Lung (tissue), 12 donors: ENCODE results near the gene XRN1. TPM values are rescaled to one million over a fixed set of nuclear protein-coding genes. Genes with fewer than 3 reads are reported as not detected.

Source experiments
- ATAC-seq: fragments of 200-7000 bp; cut with Tn5 transposase; one replicate; pipeline ENCODE4 v1.9.1; 2020; ENCODE audit warnings: moderate number of reproducible peaks; ENCODE audit not compliant: insufficient read depth, low FRiP score
- DNase-seq, 3 donors: peaks; one replicate each; pipeline ENCODE4 v3.0.0-alpha.2; 2013 to 2017
- H3K27ac ChIP-seq, 2 donors: one replicate each; pipeline ENCODE4 v1.5.1; 2013; ENCODE audit warnings: mild to moderate bottlenecking in 2 of 2, moderate library complexity in 2 of 2, control low read depth in 1 of 2, inconsistent platforms in 1 of 2, low read depth in 1 of 2, low read length in 1 of 2
- H3K27me3 ChIP-seq, 3 donors: one replicate each; pipeline ENCODE4 v1.5.1; 2013; ENCODE audit warnings: low read length in 2 of 3; ENCODE audit not compliant: control insufficient read depth in 3 of 3, insufficient read depth in 3 of 3
- H3K36me3 ChIP-seq, 4 donors: one replicate each; pipeline ENCODE4 v1.5.1; 2013; ENCODE audit warnings: low read length in 4 of 4, mild to moderate bottlenecking in 1 of 4, moderate library complexity in 1 of 4; ENCODE audit not compliant: control insufficient read depth in 4 of 4, insufficient read depth in 4 of 4
- H3K4me1 ChIP-seq, 5 donors: one replicate each; pipeline ENCODE4 v1.5.1; 2013; ENCODE audit warnings: low read length in 5 of 5, mild to moderate bottlenecking in 2 of 5, moderate library complexity in 1 of 5; ENCODE audit not compliant: control insufficient read depth in 5 of 5, insufficient read depth in 5 of 5
- H3K4me3 ChIP-seq: one replicate; pipeline ENCODE4 v1.5.1; 2013; ENCODE audit warnings: mild to moderate bottlenecking, control low read depth, moderate library complexity
- H3K9ac ChIP-seq, 2 donors: one replicate each; pipeline ENCODE4 v1.5.1; 2013; ENCODE audit warnings: low read length in 2 of 2, control low read depth in 1 of 2; ENCODE audit not compliant: insufficient read depth in 1 of 2
- H3K9me3 ChIP-seq, 4 donors: one replicate each; pipeline ENCODE4 v1.5.1; 2013; ENCODE audit warnings: low read length in 3 of 4, mild to moderate bottlenecking in 1 of 4, moderate library complexity in 1 of 4; ENCODE audit not compliant: control insufficient read depth in 4 of 4, insufficient read depth in 3 of 4
- WGBS, 2 donors: extraction: QIAGEN DNeasy Blood & Tissue Kit; methylation state at CpG; one replicate each; pipeline ENCODE4 v1.1.7; 2013; 5-methylcytosine and 5-hydroxymethylcytosine counted together
- polyA plus RNA-seq, 2 donors: library from polyadenylated mRNA; stranded (reverse); fragments of 200-250 nt; gene quantifications; one replicate each; pipeline ENCODE4 v1.2.1, GENCODE V29; 2013
- total RNA-seq, 2 donors: library from RNA; depleted of rRNA in 1 of 2; stranded (reverse); fragments of >200 nt in 1 of 2; gene quantifications; one replicate each; pipeline ENCODE4 v1.2.1, GENCODE V29; 2014 to 2021
- TF ChIP-seq, protein P1 (sequence below): IDR thresholded peaks from 2 replicates; pipeline ENCODE4 v1.5.1; 2012; ENCODE audit warnings: mild to moderate bottlenecking; ENCODE audit errors: control extremely low read depth, extremely low read depth
- donor health status: control.
- donor health status: control.
- donor health status: Bipolar disorder and iron deficiency.
- donor health status: healthy.
- donor health status: DM: yes; HTN: yes; CAD: no.

The XRN1 gene
- total and polyA plus RNA-seq, 4 donors = 4.9 to 147 (median 18.5) TPM

DNA sequence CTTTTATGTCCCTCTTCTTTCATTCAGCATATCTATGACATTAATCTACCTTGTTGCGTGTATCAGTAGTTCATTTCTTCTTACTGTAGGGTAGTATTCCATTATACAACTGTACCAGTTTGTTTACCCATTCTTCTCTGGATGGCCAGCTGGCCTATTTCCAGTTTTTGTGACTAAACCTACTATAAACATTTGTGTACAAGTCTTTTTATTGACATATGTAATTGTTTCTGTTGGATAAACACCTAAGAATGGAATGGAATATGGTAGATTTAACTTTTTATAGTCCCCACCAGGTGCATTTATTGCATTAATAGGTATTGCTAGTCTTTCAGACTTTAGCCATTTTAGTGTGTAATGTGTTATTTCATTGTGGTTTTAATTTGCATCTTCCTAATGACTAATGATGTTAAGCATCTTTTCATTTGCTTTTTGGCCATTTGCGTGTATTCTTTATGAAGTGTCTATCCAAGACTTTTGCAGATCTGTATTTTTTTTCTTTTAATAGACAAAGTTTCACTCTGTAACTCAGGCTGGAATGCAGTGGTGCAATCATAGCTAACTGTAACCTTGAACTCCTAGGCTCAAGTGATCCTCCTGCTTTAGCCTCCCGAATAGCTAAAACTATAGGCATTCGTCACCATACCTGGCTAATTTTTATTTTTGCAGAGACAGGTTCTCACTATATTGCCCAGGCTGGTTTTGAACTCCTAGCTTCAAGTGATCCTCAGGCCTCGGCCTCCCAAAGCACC lies 41.9 kb upstream of the XRN1 start:
- no peak overlapping the region for H3K27ac ChIP-seq
- TF ChIP-seq, protein P1, sequence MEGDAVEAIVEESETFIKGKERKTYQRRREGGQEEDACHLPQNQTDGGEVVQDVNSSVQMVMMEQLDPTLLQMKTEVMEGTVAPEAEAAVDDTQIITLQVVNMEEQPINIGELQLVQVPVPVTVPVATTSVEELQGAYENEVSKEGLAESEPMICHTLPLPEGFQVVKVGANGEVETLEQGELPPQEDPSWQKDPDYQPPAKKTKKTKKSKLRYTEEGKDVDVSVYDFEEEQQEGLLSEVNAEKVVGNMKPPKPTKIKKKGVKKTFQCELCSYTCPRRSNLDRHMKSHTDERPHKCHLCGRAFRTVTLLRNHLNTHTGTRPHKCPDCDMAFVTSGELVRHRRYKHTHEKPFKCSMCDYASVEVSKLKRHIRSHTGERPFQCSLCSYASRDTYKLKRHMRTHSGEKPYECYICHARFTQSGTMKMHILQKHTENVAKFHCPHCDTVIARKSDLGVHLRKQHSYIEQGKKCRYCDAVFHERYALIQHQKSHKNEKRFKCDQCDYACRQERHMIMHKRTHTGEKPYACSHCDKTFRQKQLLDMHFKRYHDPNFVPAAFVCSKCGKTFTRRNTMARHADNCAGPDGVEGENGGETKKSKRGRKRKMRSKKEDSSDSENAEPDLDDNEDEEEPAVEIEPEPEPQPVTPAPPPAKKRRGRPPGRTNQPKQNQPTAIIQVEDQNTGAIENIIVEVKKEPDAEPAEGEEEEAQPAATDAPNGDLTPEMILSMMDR = no peak
- no peak overlapping the region for H3K9ac ChIP-seq
- peaks cover 3 to 31% (median 14%) of the 10 kb centered on the region in 4 donors for H3K36me3 ChIP-seq
- H3K4me3 ChIP-seq = no peak overlapping the region
- H3K27me3 ChIP-seq = no peaks in the 10 kb centered on the region
- no peaks in the 10 kb centered on the region for H3K4me1 ChIP-seq
- ATAC-seq (no peak), DNase-seq (no peak)
- 97% methylated on average over 5 of the region's 5 CpGs for whole genome bisulfite sequencing, 2 donors
- peaks cover 0 to 2% (median 0%) of the 10 kb centered on the region in 4 donors for H3K9me3 ChIP-seq

GRCh38 chr3:142484912-142485435 lies 37.1 kb upstream of the XRN1 start:
- ATAC-seq (no peak), DNase-seq (no peak)
- Histone ChIP-seq H3K27ac (no peak overlapping the region), H3K9ac (no peak overlapping the region), H3K36me3 (peaks cover 10 to 38% (median 24%) of the 10 kb centered on the region in 4 donors), H3K27me3 (no peaks in the 10 kb centered on the region), H3K4me1 (no peaks in the 10 kb centered on the region), H3K9me3 (peaks cover 0 to 14% (median 8%) of the 10 kb centered on the region in 4 donors), H3K4me3 (no peak overlapping the region)
- TF ChIP-seq, protein P1 = no peak
- 98 to 99% methylated on average over 4 of the region's 4 CpGs for whole genome bisulfite sequencing, 2 donors

DNA sequence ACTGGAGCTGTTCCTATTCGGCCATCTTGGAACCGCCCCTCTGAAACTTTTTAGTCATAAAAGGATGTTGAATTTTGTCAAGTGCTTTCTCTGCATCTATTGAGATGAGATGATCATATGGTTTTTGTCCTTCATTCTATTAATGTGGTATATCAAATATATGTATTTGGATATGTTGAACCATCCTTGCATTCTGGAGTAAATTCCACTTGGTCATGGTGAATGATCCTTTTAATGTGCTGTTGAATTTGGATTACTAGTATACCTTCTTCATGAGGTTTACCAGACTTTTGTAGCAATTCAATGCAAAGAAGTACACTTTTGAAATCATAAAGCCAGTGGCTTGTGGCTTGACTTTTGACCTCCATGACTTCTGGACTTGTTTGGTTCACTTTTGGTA lies 33.4 kb upstream of the XRN1 start:
- Histone ChIP-seq H3K36me3 (peaks cover 10 to 27% (median 19%) of the 10 kb centered on the region in 4 donors), H3K27me3 (no peaks in the 10 kb centered on the region), H3K9me3 (peaks cover 0 to 14% (median 7%) of the 10 kb centered on the region in 4 donors), H3K4me1 (no peaks in the 10 kb centered on the region), H3K27ac (no peak overlapping the region), H3K4me3 (no peak overlapping the region), H3K9ac (no peak overlapping the region)
- ATAC-seq (no peak), DNase-seq (no peak)
- 99 to 100% methylated on average over 2 of the region's 2 CpGs for WGBS, 2 donors
- TF ChIP-seq, protein P1 = no peak
